HCT116 (cell line): ENCODE data around the gene ERICH6. TPM values are rescaled to one million over a fixed set of nuclear protein-coding genes. Genes with fewer than 3 reads are reported as not detected.

Experiments used
- ATAC-seq: fragments of 200-7000 bp; cut with Tn5 transposase; 2 replicates; pipeline ENCODE4 v1.9.1; 2020; ENCODE audit warnings: mild to moderate bottlenecking, moderate library complexity
- BruUV-seq: library from RNA; stranded (reverse); fragments of 400-500 nt; replicated peaks from 2 replicates; lab custom pipeline; 2021; lab: Mats Ljungman, UMichigan
- CTCF ChIA-PET: fragments of 300-600 bp; sonication (Branson Sonifier 250); formaldehyde crosslinking; loops from one replicate; lab custom pipeline; 2021; ENCODE audit warnings: antibody characterized with exemption; lab: Charles Lee
- POLR2A ChIA-PET: fragments of 300-600, 350-600 bp; sonication (Branson Sonifier 250); formaldehyde crosslinking; loops from one replicate; lab custom pipeline; 2021; ENCODE audit warnings: antibody characterized with exemption; lab: Charles Lee
- RAD21 ChIA-PET, 2 experiments: fragments of 300-600 bp; sonication (Branson Sonifier 250); formaldehyde crosslinking; loops; one replicate each; lab custom pipeline; 2023; ENCODE audit warnings: low total read pairs in 2 of 2; ENCODE audit not compliant: uncharacterized antibody in 2 of 2, unreplicated experiment in 2 of 2, low non-redundant PET in 1 of 2; lab: Charles Lee
- DNase-seq: peaks from one replicate; pipeline ENCODE4 v3.0.0-alpha.2; 2010; ENCODE audit warnings: low read depth, low spot score
- H2AFZ ChIP-seq: fragments of 200-600 bp; shearing (Covaris generic), sonication (generic); 2 replicates; pipeline ENCODE4 v1.6.1; 2017; ENCODE audit warnings: low read depth, mixed run types, mixed read lengths, antibody characterized with exemption, low read length; ENCODE audit not compliant: poor library complexity, severe bottlenecking
- H3K27ac ChIP-seq: 2 replicates; pipeline ENCODE4 v1.5.1; 2012; ENCODE audit warnings: low read depth, low read length
- H3K27me3 ChIP-seq: fragments of 200-600 bp; sonication (generic); 2 replicates; pipeline ENCODE4 v1.6.1; 2016; ENCODE audit warnings: mixed run types, low read length, mixed read lengths; ENCODE audit not compliant: insufficient read depth
- H3K36me3 ChIP-seq, 2 experiments: fragments of 200-500 bp in 1 of 2; fragments of 200-600 bp in 1 of 2; sonication (Bioruptor generic) in 1 of 2; sonication (generic) in 1 of 2; 2 replicates each; pipeline versions ENCODE4 v1.5.1 to v1.6.1; 2014 to 2016; ENCODE audit warnings: low read length in 2 of 2, inconsistent platforms in 1 of 2, mixed read lengths in 1 of 2, mixed run types in 1 of 2; ENCODE audit not compliant: insufficient read depth in 2 of 2, control insufficient read depth in 1 of 2
- H3K4me1 ChIP-seq, 2 experiments: fragments of 200-600 bp in 1 of 2; sonication (generic) in 1 of 2; 2 replicates each; pipeline versions ENCODE4 v1.5.1 to v1.6.1; 2012 to 2017; ENCODE audit warnings: low read length in 2 of 2, inconsistent platforms in 1 of 2, mild to moderate bottlenecking in 1 of 2, mixed read lengths in 1 of 2, mixed run types in 1 of 2, moderate library complexity in 1 of 2; ENCODE audit not compliant: insufficient read depth in 2 of 2, control insufficient read depth in 1 of 2
- H3K4me2 ChIP-seq: fragments of 200-600 bp; sonication (generic); 2 replicates; pipeline ENCODE4 v1.6.1; 2017; ENCODE audit warnings: mixed run types, low read length, mixed read lengths
- H3K4me3 ChIP-seq, 2 experiments: fragments of 200-600 bp in 1 of 2; sonication (generic) in 1 of 2; replicated peaks in 1 of 2; 2 replicates each; pipeline ENCODE4 v1.5.1; 2011 to 2016; ENCODE audit warnings: low read length in 2 of 2, control low read depth in 1 of 2, low read depth in 1 of 2, mild to moderate bottlenecking in 1 of 2, mixed read lengths in 1 of 2, mixed run types in 1 of 2
- H3K79me2 ChIP-seq: fragments of 200-600 bp; sonication (generic); 2 replicates; pipeline ENCODE4 v1.6.1; 2017; ENCODE audit warnings: mild to moderate bottlenecking, mixed run types, low read length, moderate library complexity, mixed read lengths; ENCODE audit not compliant: insufficient read depth
- H3K9ac ChIP-seq: fragments of 200-600 bp; sonication (generic); 2 replicates; pipeline ENCODE4 v1.6.1; 2016; ENCODE audit warnings: low read length, mixed read lengths
- H3K9me2 ChIP-seq: fragments of 200-600 bp; sonication (generic), shearing (Covaris generic); 2 replicates; pipeline ENCODE4 v1.6.1; 2017; ENCODE audit warnings: mixed run types, mild to moderate bottlenecking, moderate library complexity; ENCODE audit not compliant: insufficient read depth
- H3K9me3 ChIP-seq, 2 experiments: fragments of 200-500 bp in 1 of 2; fragments of 200-600 bp in 1 of 2; sonication (Bioruptor generic) in 1 of 2; sonication (generic) in 1 of 2; 2 replicates each; pipeline ENCODE4 v1.6.1; 2014 to 2017; ENCODE audit warnings: low read length in 2 of 2, mixed read lengths in 2 of 2, inconsistent platforms in 1 of 2, low read depth in 1 of 2, mild to moderate bottlenecking in 1 of 2, mixed run types in 1 of 2, moderate library complexity in 1 of 2; ENCODE audit not compliant: control insufficient read depth in 1 of 2, insufficient read depth in 1 of 2
- H4K20me1 ChIP-seq: fragments of 200-600 bp; sonication (generic), shearing (Covaris generic); 2 replicates; pipeline ENCODE4 v1.6.1; 2017; ENCODE audit warnings: mixed run types, mild to moderate bottlenecking, moderate library complexity; ENCODE audit not compliant: insufficient read depth
- CBX3 ChIP-seq: IDR thresholded peaks from 2 replicates; pipeline ENCODE4 v1.6.1; 2012; ENCODE audit warnings: low read depth
- CTCF ChIP-seq, 3 experiments: fragments of 200-600 bp in 1 of 3; sonication (generic) in 1 of 3; IDR thresholded peaks in 2 of 3; conservative IDR thresholded peaks in 1 of 3; 2 replicates each; pipeline ENCODE4 v1.5.1; 2012 to 2017; ENCODE audit warnings: low read depth in 2 of 3, low read length in 2 of 3, antibody characterized with exemption in 1 of 3, borderline replicate concordance in 1 of 3, control low read depth in 1 of 3, mild to moderate bottlenecking in 1 of 3, mixed read lengths in 1 of 3, mixed run types in 1 of 3, moderate library complexity in 1 of 3; ENCODE audit not compliant: insufficient read depth in 1 of 3
- ELF1 ChIP-seq: IDR thresholded peaks from 2 replicates; pipeline ENCODE4 v1.6.1; 2012; ENCODE audit warnings: low read depth, borderline replicate concordance
- JUND ChIP-seq: IDR thresholded peaks from 2 replicates; pipeline ENCODE4 v1.6.1; 2012
- MAX ChIP-seq: IDR thresholded peaks from 2 replicates; pipeline ENCODE4 v1.6.1; 2012
- RAD21 ChIP-seq: IDR thresholded peaks from 2 replicates; pipeline ENCODE4 v1.6.1; 2012; ENCODE audit warnings: low read depth, mild to moderate bottlenecking
- SRF ChIP-seq: IDR thresholded peaks from 2 replicates; pipeline ENCODE4 v1.6.1; 2012; ENCODE audit warnings: low read depth
- TCF7L2 ChIP-seq: IDR thresholded peaks from 2 replicates; pipeline ENCODE4 v1.7.0; 2011; ENCODE audit warnings: borderline replicate concordance, inconsistent platforms; ENCODE audit not compliant: insufficient read depth, insufficient read length; ENCODE audit errors: extremely low read depth
- YY1 ChIP-seq: IDR thresholded peaks from 2 replicates; pipeline ENCODE4 v1.6.1; 2011; ENCODE audit warnings: low read length, low read depth, moderate library complexity, mild to moderate bottlenecking; ENCODE audit not compliant: insufficient replicate concordance; ENCODE audit errors: extremely low read depth
- ZFX ChIP-seq: fragments of 450-650 bp; IDR thresholded peaks from 2 replicates; pipeline ENCODE4 v1.6.1; 2017
- ZNF274 ChIP-seq: fragments of 200-500 bp; sonication (Bioruptor generic); IDR thresholded peaks from 2 replicates; pipeline ENCODE4 v1.6.1; 2014; ENCODE audit warnings: mild to moderate bottlenecking, low read depth, low read length, inconsistent platforms
- intact Hi-C: fragments of 100-400 bp; cut with micrococcal nuclease; formaldehyde crosslinking; loops from 2 replicates; pipeline ENCODE4 v1.10.0; 2022
- total RNA-seq: library from RNA; stranded (reverse); gene quantifications from one replicate; pipeline ENCODE4 v1.2.1, GENCODE V29; 2021; ENCODE audit not compliant: unreplicated experiment

Gene ERICH6
- total RNA-seq, 1 experiment from 2014 or later: not detected

- DNase-seq (no peak), ATAC-seq (no peak)
- ChIA-PET POLR2A (no interaction called here), CTCF (no interaction called here), RAD21 (no interaction called here)
- Histone ChIP-seq H3K9me3 (no peaks in the 10 kb centered on the region), H3K27ac (no peak overlapping the region), H3K9me2 (no peaks in the 10 kb centered on the region), H3K79me2 (no peaks in the 10 kb centered on the region), H3K4me1 (no peaks in the 10 kb centered on the region), H3K27me3 (no peaks in the 10 kb centered on the region), H4K20me1 (no peaks in the 10 kb centered on the region), H2AFZ (no peak overlapping the region), H3K9ac (no peak overlapping the region), H3K36me3 (no peaks in the 10 kb centered on the region), H3K4me3 (no peak overlapping the region), H3K4me2 (no peak overlapping the region)
- no TSS peak for BruUV-seq
- TF ChIP-seq ZNF274 (no peak), YY1 (no peak), ZFX (no peak), RAD21 (no peak), CBX3 (no peak), ELF1 (no peak), MAX (no peak), SRF (no peak), TCF7L2 (no peak), CTCF (IDR thresholded peaks at IDR 0.05 in 2 of 3, conservative IDR thresholded peaks at IDR 0.05 in 1 of 3; ENCODE audit: borderline replicate concordance in 1 of 3, insufficient read depth in 1 of 3, low read depth in 2 of 3, low read length in 2 of 3) (no peak), JUND (no peak)
- intact Hi-C loops: no loop called here
Measured at GRCh38 chr3:150656316-150656715, 47.4 kb downstream of the ERICH6 start.
